ENCODE data around the gene DIPK1B.
"Not testable (repeated sequence)": the region's sequence is repeated elsewhere in the genome, so short reads cannot be mapped to it uniquely, and the experiment has no call there.

DIPK1B gene

GRCh38 chr9:136754626-136755301 is 42.4 kb downstream of the DIPK1B start:
- DNase-seq = no peak

GRCh38 chr9:136755302-136756133 is 43.1 kb downstream of the DIPK1B start:
- not testable (repeated sequence) for DNase-seq

- DNase-seq = no peak
These were observed 43.7 kb downstream of the DIPK1B start for GRCh38 chr9:136756134-136756438.

- DNase-seq = no peak
These were observed 44.5 kb downstream of the DIPK1B start for GRCh38 chr9:136756836-136757235.

GRCh38 chr9:136757328-136757727 is 45.0 kb downstream of the DIPK1B start:
- DNase-seq = no peak

- no peak for DNase-seq
These were observed 45.4 kb downstream of the DIPK1B start for GRCh38 chr9:136757751-136758140.

GRCh38 chr9:136759001-136759400 is 46.6 kb downstream of the DIPK1B start:
- no peak for DNase-seq

GRCh38 chr9:136759436-136760325 is 47.3 kb downstream of the DIPK1B start:
- DNase-seq = no peak

GRCh38 chr9:136760424-136760823 is 48.1 kb downstream of the DIPK1B start:
- DNase-seq = no peak

GRCh38 chr9:136760834-136761544 is 48.6 kb downstream of the DIPK1B start:
- peak; percentile 43 to 73 for DNase-seq

GRCh38 chr9:136761545-136761981 is 49.2 kb downstream of the DIPK1B start:
- no peak for DNase-seq

GRCh38 chr9:136762221-136762691 is 49.9 kb downstream of the DIPK1B start:
- no peak for DNase-seq

- no peak for DNase-seq
These were observed 50.7 kb downstream of the DIPK1B start for GRCh38 chr9:136762915-136763648.

GRCh38 chr9:136763649-136764035 is 51.3 kb downstream of the DIPK1B start:
- no peak for DNase-seq

GRCh38 chr9:136764301-136764891 is 52.0 kb downstream of the DIPK1B start, which contains the start of gene LCN15:
Gene LCN15 (minus strand): TSS chr9:136764518. CDS start chr9:136764488, 30 bp downstream.
- DNase-seq = no peak

- no peak for DNase-seq
These were observed 52.7 kb downstream of the DIPK1B start for GRCh38 chr9:136765041-136765440.

GRCh38 chr9:136765745-136766409 is 53.5 kb downstream of the DIPK1B start:
- DNase-seq = not testable (repeated sequence)

- peak; percentile 13 to 22 for DNase-seq
These were observed 54.2 kb downstream of the DIPK1B start for GRCh38 chr9:136766410-136767120.

GRCh38 chr9:136769710-136770191 is 57.4 kb downstream of the DIPK1B start:
- DNase-seq = no peak

- no peak for DNase-seq
These were observed 59.6 kb downstream of the DIPK1B start for GRCh38 chr9:136771907-136772415.
